ENCODE data around the gene MAPK6.
"Not testable (repeated sequence)": the region's sequence is repeated elsewhere in the genome, so short reads cannot be mapped to it uniquely, and the experiment has no call there.

MAPK6 gene

GRCh38 chr15:52094811-52095584 is 76.0 kb downstream of the MAPK6 start:
- no peak for DNase-seq (ENCODE audit: low spot score)
- peak overlapping the region; percentile 99 for H3K27ac ChIP-seq
- ChIA-PET CTCF (no interaction called here), POLR2A (ENCODE audit: low non-redundant PET) (no interaction called here)
- TF ChIP-seq CTCF (conservative IDR thresholded peaks at IDR 0.05; ENCODE audit: low read depth) = no peak

GRCh38 chr15:52095597-52096262 is 76.7 kb downstream of the MAPK6 start:
- H3K27ac ChIP-seq = peak overlapping the region; percentile 99
- POLR2A ChIA-PET (ENCODE audit: low non-redundant PET) = no interaction called here

GRCh38 chr15:52096536-52096935 is 77.5 kb downstream of the MAPK6 start:
- POLR2A ChIA-PET (ENCODE audit: low non-redundant PET); DNase-seq (ENCODE audit: low spot score): not testable (repeated sequence)
- H3K27ac ChIP-seq = peak overlapping the region; percentile 90
- CTCF ChIA-PET = interaction anchor here (0.6 kb wide), 1 partner anchor 1766 kb away, joined by 3 read pairs; no protein-coding TSS in a partner anchor

More at GRCh38 chr15:52095597-52096262, 76.7 kb downstream of the MAPK6 start:
- DNase-seq (ENCODE audit: low spot score) = peak; percentile 79
- no peak for TF ChIP-seq CTCF (conservative IDR thresholded peaks at IDR 0.05; ENCODE audit: low read depth)
- CTCF ChIA-PET = no interaction called here

GRCh38 chr15:52097180-52097579 is 78.2 kb downstream of the MAPK6 start:
- no peak for DNase-seq (ENCODE audit: low spot score)
- TF ChIP-seq CTCF (conservative IDR thresholded peaks at IDR 0.05; ENCODE audit: low read depth) = no peak
- CTCF ChIA-PET = interaction anchor here (0.6 to 1.1 kb wide), 2 partner anchors 19 to 1767 kb away, joined by 3 to 5 read pairs; no protein-coding TSS in a partner anchor
- POLR2A ChIA-PET (ENCODE audit: low non-redundant PET) = interaction anchor here (0.5 kb wide), 1 partner anchor 35 kb away, joined by 5 read pairs; no protein-coding TSS in a partner anchor
- H3K27ac ChIP-seq = peak overlapping the region; percentile 90

GRCh38 chr15:52098323-52098722 is 79.3 kb downstream of the MAPK6 start:
- CTCF ChIA-PET = interaction anchor here (0.6 to 1.1 kb wide), 2 partner anchors 20 to 510 kb away, joined by 3 to 5 read pairs; no protein-coding TSS in a partner anchor
- peak overlapping the region; percentile 50; the same call in 1 of the 2 replicates for H3K27ac ChIP-seq
- DNase-seq (ENCODE audit: low spot score) = no peak
- TF ChIP-seq CTCF (conservative IDR thresholded peaks at IDR 0.05; ENCODE audit: low read depth) = no peak
- POLR2A ChIA-PET (ENCODE audit: low non-redundant PET) = no interaction called here

- CTCF ChIA-PET = no interaction called here
Observed at GRCh38 chr15:52099651-52100272, 80.7 kb downstream of the MAPK6 start.

More at GRCh38 chr15:52099651-52100272, 80.7 kb downstream of the MAPK6 start:
- DNase-seq (ENCODE audit: low spot score) = no peak
- TF ChIP-seq CTCF (conservative IDR thresholded peaks at IDR 0.05; ENCODE audit: low read depth) = no peak
- no peak overlapping the region for H3K27ac ChIP-seq
- POLR2A ChIA-PET (ENCODE audit: low non-redundant PET) = no interaction called here

Data from RWPE1 (cell line).